Superior temporal gyrus (tissue), 1 donor: ENCODE data around the gene DNER.
"Not testable (repeated sequence)": the region's sequence is repeated elsewhere in the genome, so short reads cannot be mapped to it uniquely, and the experiment has no call there.

Experiments
- DNase-seq: peaks from one replicate; pipeline ENCODE4 v3.0.0-alpha.2; 2016; ENCODE audit errors: extremely low spot score

The DNER gene

GRCh38 chr2:229407170-229407569, 307.2 kb downstream of the DNER start:
- DNase-seq: peak; percentile 69

DNA sequence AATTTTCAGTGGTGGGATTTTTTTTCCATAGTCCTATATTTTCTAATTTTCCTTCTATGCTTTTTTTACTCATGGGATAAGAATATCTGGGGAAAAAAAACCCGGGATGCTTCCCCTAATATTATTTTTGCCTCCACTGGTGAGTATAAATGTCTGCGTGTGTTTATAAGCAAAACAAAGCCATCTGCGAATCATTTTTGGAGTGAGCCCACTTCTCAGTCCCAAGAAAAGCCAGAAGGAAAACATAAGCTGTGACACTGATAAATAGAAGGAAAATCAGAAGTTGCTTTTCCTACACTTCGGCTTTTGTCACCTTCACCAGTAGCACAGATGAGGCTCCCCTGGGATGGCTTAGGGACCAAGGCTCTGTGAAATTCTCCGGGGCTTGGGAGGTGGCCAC, 308.6 kb downstream of the DNER start:
- no peak for DNase-seq

DNA sequence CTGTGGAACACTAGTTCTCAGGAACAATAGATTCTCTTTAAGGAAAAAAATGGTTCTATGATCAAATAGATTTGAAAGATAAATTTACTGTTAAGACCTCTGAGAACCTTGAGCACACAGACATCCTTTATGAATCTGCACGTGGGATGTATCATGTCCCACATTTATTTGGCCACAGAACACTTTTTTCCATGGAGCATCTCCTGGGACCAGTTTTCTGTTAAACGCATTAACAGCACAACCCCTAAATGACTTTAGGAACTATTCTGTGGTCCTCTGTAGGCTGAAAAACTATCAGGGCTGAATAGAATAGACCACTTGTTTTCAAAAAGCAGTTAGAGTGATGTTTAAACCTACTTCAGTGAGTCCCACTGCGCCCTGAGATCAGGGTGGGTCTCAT, 311.1 kb downstream of the DNER start:
- no peak for DNase-seq

- no peak for DNase-seq
Observed at GRCh38 chr2:229401171-229401865, 313.0 kb downstream of the DNER start.

DNA sequence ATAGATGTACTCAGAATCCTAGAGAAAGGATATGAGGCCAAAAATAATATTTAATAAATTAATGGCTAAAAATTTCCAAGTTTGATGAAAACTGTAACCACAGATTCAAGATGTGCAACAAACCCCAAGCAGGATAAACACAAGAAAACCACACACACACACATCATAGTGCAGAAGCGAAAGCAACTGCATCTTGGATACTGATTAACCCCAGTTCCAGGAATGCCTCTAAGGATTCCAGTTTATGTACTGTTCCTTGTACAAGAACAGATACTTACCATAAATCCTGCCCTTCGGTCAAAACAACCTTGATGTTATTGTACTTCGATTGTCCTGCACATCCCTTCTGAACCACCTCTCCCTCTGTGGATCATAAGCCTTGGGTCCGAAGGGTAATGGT, 320.4 kb downstream of the DNER start:
- no peak for DNase-seq

GRCh38 chr2:229392196-229392595, 322.2 kb downstream of the DNER start:
- no peak for DNase-seq

DNA sequence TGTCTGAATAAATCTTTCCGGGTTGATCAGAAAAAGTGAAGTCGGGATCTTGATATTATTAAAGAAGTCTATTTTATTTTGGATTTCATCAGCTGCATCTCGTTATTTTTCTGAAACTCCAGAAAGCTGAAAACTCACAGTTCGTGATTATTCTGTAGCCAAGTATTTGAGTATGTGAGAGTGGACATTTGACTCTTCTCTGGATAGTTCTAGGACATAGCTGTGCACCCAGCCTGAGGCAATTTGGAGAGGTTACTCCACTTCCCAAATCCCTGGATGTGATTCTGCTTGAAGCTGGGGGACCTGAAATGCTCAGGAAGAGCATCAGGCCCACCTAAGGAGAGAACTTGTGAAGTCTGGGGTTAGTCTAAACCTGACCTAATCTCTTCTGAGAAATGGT, 325.6 kb downstream of the DNER start:
- DNase-seq: no peak

DNA sequence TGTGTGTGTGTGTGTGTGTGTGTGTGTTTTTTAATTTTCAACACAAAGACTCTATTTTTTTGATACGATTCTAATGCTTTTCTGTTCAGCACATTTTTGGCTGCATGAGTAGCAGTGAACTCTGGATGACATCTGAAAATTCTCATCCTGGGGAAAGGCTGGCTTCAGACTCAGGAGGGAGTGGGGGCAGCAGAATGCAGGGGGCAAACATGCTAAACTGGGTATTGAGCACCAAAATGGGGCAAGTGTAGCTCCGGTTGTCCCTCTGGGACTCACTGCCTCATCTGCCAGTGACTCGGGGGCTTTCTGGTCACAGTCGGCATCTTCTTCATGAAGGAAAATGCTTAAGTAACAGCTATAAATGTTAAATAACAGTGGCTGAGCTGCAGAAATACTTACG, 326.5 kb downstream of the DNER start:
- no peak for DNase-seq

DNA sequence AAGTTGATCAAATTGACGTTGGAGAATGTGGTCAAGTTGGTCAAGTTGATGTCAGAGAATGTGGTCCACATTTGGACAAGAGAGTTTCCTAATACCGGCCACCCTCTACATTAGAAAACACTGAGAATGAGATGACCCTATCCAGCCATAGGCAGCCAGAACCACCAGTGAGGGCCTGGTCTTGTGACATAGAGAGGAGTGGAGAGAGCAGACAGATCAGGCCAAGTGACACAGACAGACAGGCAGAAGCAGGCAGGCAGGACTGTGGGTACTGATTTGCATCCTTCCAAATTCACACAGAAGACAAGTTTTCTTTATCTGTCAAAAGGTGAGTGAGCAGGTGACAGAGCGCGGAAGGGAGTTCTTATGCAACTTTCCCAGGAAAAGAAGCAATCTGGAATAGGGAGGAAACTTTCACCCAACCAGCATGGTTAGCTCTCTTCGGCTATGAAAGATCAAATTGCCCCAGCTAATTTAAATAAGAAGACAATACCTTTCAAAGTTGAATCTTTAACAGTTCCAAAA, 334.2 kb downstream of the DNER start:
- DNase-seq: no peak

DNA sequence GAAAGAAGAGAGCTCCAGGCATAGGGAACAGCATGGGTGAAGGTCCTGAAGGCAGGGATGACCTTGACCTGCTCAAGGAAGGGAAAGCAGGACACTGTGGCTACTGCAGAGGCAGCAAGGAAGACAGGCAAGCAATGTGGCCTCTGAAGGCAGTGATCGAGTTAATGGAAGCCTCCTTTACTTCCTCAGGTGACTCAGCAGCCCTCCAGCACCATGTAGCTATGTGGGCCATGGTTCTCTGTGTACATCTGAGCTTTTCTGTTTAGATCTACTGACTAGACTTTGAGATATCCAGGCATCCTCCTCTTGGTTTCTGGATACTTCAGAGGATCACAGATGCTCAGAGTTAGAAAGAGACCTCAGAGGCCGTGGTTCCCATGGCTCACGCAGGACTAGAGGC, 336.0 kb downstream of the DNER start:
- no peak for DNase-seq

DNA sequence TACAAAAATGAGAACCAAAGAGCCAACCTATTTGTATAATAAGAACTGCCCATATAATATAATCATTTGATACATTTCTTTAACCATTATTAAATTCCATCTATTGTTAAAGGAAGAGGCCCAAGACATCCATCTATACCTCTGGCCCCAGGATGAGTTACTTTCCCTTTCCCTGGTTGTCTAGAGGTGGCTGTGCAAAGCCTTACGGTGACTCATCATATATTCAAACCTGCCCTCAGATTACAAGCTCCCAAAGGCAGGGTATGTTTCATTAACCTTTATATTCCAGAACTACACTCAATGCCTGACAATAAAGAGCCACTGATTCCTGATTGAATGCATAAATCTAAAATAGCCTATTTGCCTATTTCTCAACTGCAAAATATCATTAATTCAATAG, 337.5 kb downstream of the DNER start:
- no peak for DNase-seq

GRCh38 chr2:229375251-229375650, 339.1 kb downstream of the DNER start:
- no peak for DNase-seq

GRCh38 chr2:229373311-229373710, 341.0 kb downstream of the DNER start:
- not testable (repeated sequence) for DNase-seq

GRCh38 chr2:229372207-229372606, 342.1 kb downstream of the DNER start:
- no peak for DNase-seq

- no peak for DNase-seq
Observed at GRCh38 chr2:229371086-229371485, 343.3 kb downstream of the DNER start.

DNA sequence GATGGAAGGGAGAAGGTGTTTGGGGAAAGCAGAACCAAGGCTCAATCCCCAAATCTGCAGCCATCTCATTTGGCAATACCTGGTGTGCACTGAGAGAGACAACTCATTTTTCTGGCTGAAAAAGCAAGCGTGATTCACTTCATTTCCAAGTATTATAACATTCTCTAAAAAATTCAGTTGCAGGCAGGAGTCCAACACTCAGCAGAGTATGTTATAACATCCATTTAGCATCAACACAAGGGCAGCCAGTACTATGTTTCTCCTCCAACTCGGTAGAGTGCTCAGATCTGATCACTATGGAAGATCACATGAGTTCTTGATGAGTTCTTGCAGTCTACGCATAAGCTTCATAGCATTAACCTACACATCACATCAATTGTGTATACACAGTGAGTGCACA, 343.8 kb downstream of the DNER start:
- DNase-seq: peak; percentile 69

DNA sequence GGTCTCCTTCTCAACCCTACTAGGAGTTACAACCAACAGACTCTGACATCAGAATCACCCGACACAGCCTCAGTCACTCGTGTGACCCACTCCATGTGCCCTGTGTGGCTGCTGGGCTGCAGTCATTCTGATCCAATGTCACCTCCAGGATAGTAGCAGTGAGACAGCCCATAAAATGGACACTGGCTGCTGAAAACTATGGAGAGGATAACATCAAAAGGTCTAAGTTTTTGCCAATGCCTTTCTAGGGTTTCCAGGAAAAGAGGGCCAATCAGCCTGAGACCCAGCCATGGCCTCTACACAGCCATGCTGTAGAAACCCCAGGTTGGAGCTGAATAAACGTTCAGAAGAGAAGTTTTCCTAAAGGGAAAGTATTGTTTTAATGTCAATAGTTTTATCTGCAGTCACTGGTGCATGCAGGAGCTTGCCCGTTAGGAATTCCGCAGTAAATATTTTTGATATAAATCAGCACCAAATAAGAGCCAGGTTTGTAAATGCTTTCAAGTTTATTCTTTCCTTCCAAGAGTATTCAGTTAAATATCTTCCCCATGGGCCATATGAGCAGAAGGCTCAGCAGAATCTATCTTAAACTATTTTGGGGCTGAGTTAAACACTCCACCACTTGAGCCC, 351.1 kb downstream of the DNER start:
- DNase-seq: no peak

- DNase-seq: no peak
Observed at GRCh38 chr2:229350883-229351282, 363.5 kb downstream of the DNER start.

DNA sequence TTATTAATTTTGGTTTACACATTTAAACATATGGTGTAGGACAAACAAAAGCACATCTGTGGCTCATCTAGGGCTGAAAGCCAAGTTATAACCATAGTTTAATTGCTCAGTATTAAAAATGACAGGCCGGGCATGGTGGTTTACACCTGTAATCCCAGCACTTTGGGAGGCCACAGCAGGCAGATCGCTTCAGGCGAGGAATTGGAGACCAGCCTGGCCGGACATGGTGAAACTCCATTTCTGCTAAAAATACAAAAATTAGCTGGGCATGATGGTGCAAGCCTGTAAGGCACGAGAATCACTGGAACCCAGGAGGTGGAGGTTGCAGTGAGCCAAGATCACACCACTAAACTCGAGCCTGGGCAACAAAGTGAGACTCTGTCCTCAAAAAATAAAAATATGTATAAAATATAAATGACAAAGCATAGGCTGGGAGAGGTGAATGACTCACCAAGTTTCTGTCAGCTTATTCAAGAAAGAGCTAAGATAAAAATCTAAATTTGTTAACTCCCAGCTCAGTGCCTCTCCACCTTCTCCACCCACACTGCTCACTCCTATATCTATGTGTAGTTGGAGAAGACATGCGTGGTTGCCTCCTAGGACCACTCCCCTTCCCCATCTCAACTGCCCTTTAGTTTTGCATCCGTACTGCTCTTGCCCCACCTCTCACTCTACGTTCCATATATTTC, 364.1 kb downstream of the DNER start:
- no peak for DNase-seq

GRCh38 chr2:229348128-229348527, 366.2 kb downstream of the DNER start:
- DNase-seq: no peak

GRCh38 chr2:229346816-229347540, 367.4 kb downstream of the DNER start:
- no peak for DNase-seq

DNA sequence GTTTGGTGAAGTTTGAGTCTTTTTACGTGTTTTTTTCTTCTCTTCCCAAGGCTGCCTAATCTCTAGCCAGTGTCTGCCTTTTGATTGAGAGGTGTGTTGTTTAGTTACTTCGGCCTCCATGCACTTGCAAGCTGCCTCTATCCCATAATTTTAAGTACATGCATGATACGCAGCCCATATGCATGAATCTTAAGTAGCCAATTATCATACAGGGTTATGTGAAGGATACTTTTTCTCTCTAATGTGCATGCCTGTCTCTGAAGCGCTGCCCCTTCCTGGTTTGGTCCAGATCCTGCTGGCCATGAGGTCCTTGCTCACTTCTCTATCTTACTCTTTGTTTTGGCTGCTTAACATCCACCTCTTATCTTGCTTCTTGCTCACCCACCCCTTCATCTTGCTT, 369.4 kb downstream of the DNER start:
- DNase-seq: no peak
